ENCODE measurements around the gene ANGPTL8. TPM values are rescaled to one million over a fixed set of nuclear protein-coding genes. Genes with fewer than 3 reads are reported as not detected.

Gene ANGPTL8
- not detected in 2 replicates for total RNA-seq

GRCh38 chr19:11239377-11240000 is at the start of gene ANGPTL8:
Gene ANGPTL8, plus strand, starts transcription at chr19:11239619. Its CDS starts 19 bp downstream, at chr19:11239638.

GRCh38 chr19:11197291-11198174 is 41.9 kb upstream of the ANGPTL8 start, which contains the start of gene KANK2:
Gene KANK2, minus strand, starts transcription at chr19:11197545. Its CDS starts 3,034 bp downstream, at chr19:11194511.

GRCh38 chr19:11261971-11262839 is 22.8 kb downstream of the ANGPTL8 start, which contains the start of gene DOCK6:
Gene DOCK6, minus strand, starts transcription at chr19:11262524. Its CDS starts 84 bp downstream, at chr19:11262440.

Other genes starting within 250 kb of the ANGPTL8 start
- gene LDLR, start 150.2 kb upstream of the ANGPTL8 start, total RNA-seq, result 255 and 361 TPM in 2 replicates
- gene SPC24, start 83.8 kb upstream of the ANGPTL8 start, total RNA-seq, result 14.7 and 43.4 TPM in 2 replicates
- 15.2 and 19.4 TPM in 2 replicates for gene KANK2, start 42.1 kb upstream of the ANGPTL8 start, total RNA-seq
- 30.8 and 61.5 TPM in 2 replicates for gene DOCK6, start 22.9 kb downstream of the ANGPTL8 start, total RNA-seq
- gene TSPAN16, start 56.5 kb downstream of the ANGPTL8 start, total RNA-seq, result not detected in 2 replicates
- 42.8 and 59.5 TPM in 2 replicates for gene RAB3D, start 100.0 kb downstream of the ANGPTL8 start, total RNA-seq
- gene TMEM205, start 106.6 kb downstream of the ANGPTL8 start, total RNA-seq, result 202 and 213 TPM in 2 replicates
- 3.4 and 5.3 TPM in 2 replicates for gene CCDC159, start 106.9 kb downstream of the ANGPTL8 start, total RNA-seq
- 11.5 and 15.8 TPM in 2 replicates for gene PLPPR2, start 115.8 kb downstream of the ANGPTL8 start, total RNA-seq
- gene SWSAP1, start 135.0 kb downstream of the ANGPTL8 start, total RNA-seq, result 2.7 and 3.9 TPM in 2 replicates
- gene EPOR, start 144.7 kb downstream of the ANGPTL8 start, total RNA-seq, result 3.4 and 5.0 TPM in 2 replicates
- gene RGL3, start 179.7 kb downstream of the ANGPTL8 start, total RNA-seq, result not detected in 2 replicates
- gene ODAD3, start 195.5 kb downstream of the ANGPTL8 start, total RNA-seq, result not detected in 2 replicates
- 157 and 216 TPM in 2 replicates for gene PRKCSH, start 196.0 kb downstream of the ANGPTL8 start, total RNA-seq
- 0.70 TPM in 1 of 2 replicates, not detected in the other for gene ELAVL3, start 241.4 kb downstream of the ANGPTL8 start, total RNA-seq

Data from hair follicular keratinocyte (primary cell).